ENCODE data around the gene P3H3.

DNA sequence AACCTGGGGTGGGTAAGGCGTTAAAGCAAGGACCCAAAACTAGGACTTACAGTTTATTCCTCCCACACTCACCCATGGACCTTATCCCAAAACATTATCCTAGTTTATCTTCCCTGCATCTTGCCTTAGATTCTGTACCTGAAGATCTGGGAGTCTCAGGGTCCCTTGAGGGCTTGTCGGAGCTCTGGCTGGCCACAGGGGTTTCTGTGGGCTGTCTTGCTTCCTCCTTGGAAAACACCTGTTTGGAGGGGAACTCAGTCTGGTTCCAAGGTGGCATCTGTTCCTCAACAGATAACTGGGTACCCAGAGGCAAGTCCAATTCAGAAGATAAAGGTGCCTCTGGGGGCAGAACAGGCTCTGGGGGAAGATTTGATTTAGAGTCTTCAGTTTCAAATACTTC lies 21.2 kb downstream of the P3H3 start:
- TF ChIP-seq BHLHE40 (IDR thresholded peaks at IDR 0.05; ENCODE audit: low read depth, low read length) = no peak
- TF ChIP-seq, protein P1, sequence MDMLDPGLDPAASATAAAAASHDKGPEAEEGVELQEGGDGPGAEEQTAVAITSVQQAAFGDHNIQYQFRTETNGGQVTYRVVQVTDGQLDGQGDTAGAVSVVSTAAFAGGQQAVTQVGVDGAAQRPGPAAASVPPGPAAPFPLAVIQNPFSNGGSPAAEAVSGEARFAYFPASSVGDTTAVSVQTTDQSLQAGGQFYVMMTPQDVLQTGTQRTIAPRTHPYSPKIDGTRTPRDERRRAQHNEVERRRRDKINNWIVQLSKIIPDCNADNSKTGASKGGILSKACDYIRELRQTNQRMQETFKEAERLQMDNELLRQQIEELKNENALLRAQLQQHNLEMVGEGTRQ (IDR thresholded peaks at IDR 0.05) = no peak
- no peak for TF ChIP-seq ESRRA (IDR thresholded peaks at IDR 0.05; ENCODE audit: borderline replicate concordance, low read length)
- TF ChIP-seq EP300 (IDR thresholded peaks at IDR 0.05) = no peak
- TF ChIP-seq, protein P2, sequence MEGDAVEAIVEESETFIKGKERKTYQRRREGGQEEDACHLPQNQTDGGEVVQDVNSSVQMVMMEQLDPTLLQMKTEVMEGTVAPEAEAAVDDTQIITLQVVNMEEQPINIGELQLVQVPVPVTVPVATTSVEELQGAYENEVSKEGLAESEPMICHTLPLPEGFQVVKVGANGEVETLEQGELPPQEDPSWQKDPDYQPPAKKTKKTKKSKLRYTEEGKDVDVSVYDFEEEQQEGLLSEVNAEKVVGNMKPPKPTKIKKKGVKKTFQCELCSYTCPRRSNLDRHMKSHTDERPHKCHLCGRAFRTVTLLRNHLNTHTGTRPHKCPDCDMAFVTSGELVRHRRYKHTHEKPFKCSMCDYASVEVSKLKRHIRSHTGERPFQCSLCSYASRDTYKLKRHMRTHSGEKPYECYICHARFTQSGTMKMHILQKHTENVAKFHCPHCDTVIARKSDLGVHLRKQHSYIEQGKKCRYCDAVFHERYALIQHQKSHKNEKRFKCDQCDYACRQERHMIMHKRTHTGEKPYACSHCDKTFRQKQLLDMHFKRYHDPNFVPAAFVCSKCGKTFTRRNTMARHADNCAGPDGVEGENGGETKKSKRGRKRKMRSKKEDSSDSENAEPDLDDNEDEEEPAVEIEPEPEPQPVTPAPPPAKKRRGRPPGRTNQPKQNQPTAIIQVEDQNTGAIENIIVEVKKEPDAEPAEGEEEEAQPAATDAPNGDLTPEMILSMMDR (IDR thresholded peaks at IDR 0.05) = no peak
- TF ChIP-seq, protein P3, sequence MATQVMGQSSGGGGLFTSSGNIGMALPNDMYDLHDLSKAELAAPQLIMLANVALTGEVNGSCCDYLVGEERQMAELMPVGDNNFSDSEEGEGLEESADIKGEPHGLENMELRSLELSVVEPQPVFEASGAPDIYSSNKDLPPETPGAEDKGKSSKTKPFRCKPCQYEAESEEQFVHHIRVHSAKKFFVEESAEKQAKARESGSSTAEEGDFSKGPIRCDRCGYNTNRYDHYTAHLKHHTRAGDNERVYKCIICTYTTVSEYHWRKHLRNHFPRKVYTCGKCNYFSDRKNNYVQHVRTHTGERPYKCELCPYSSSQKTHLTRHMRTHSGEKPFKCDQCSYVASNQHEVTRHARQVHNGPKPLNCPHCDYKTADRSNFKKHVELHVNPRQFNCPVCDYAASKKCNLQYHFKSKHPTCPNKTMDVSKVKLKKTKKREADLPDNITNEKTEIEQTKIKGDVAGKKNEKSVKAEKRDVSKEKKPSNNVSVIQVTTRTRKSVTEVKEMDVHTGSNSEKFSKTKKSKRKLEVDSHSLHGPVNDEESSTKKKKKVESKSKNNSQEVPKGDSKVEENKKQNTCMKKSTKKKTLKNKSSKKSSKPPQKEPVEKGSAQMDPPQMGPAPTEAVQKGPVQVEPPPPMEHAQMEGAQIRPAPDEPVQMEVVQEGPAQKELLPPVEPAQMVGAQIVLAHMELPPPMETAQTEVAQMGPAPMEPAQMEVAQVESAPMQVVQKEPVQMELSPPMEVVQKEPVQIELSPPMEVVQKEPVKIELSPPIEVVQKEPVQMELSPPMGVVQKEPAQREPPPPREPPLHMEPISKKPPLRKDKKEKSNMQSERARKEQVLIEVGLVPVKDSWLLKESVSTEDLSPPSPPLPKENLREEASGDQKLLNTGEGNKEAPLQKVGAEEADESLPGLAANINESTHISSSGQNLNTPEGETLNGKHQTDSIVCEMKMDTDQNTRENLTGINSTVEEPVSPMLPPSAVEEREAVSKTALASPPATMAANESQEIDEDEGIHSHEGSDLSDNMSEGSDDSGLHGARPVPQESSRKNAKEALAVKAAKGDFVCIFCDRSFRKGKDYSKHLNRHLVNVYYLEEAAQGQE (IDR thresholded peaks at IDR 0.05) = no peak

Data from A549 (cell line).